Upper lobe of left lung (tissue), 4 donors: ENCODE data around the gene BMP5.

Experiments
- CTCF ChIP-seq, 6 experiments: fragments of 450-650 bp in 4 of 6; fragments of 200-600 bp in 2 of 6; sonication (generic) in 2 of 6; IDR thresholded peaks; one replicate each; pipeline ENCODE4 v1.5.1; 2016 to 2019; ENCODE audit warnings: antibody characterized with exemption in 6 of 6
- POLR2AphosphoS5 ChIP-seq, 2 donors: sonication (generic); formaldehyde crosslinking; IDR thresholded peaks; one replicate each; pipeline ENCODE4 v1.5.1; 2017; ENCODE audit warnings: antibody characterized with exemption in 2 of 2

GRCh38 chr6:55774286-55775028 lies 100.9 kb downstream of the BMP5 start:
- TF ChIP-seq CTCF (IDR thresholded peaks at IDR 0.05) (no peak), POLR2AphosphoS5 (IDR thresholded peaks at IDR 0.05) (no peak)
